ENCODE data around the gene FILIP1. TPM values are rescaled to one million over a fixed set of nuclear protein-coding genes. Genes with fewer than 3 reads are reported as not detected.

Gene FILIP1
- total and polyA plus RNA-seq, 10 of the 15 experiments (the other 5 are each of a cell fraction or from before 2014, with no cell fraction given), result 0.23 to 2.0 (median 0.44) TPM

GRCh38 chr6:75382634-75382900 lies 111.0 kb downstream of the FILIP1 start:
- no peak overlapping the region for H3K4me3 ChIP-seq
- intact Hi-C loops (cut with micrococcal nuclease; ENCODE audit: unreplicated experiment) (no loop called here), in situ Hi-C loops (cut with MboI) (no loop called here)
- no peaks in the 10 kb centered on the region for H4K20me1 ChIP-seq (ENCODE audit: control insufficient read depth, insufficient read depth)
- POLR2A ChIA-PET, result no interaction called here
- no peaks in the 10 kb centered on the region for H3K27me3 ChIP-seq (replicated peaks in 1 of 2; ENCODE audit: control insufficient read depth in 2 of 2, insufficient read depth in 2 of 2, low read length in 1 of 2)
- SMC1A ChIA-PET (ENCODE audit: uncharacterized antibody, unreplicated experiment), result interaction anchor here (0.9 to 2.3 kb wide), 9 partner anchors 14 to 141 kb away, joined by 3 to 8 read pairs (median 4); no protein-coding TSS in a partner anchor
- no peak overlapping the region for H3K4me2 ChIP-seq (ENCODE audit: control insufficient read depth, insufficient read depth)
- CTCF ChIA-PET, result interaction anchor here (0.7 to 1.5 kb wide), 7 partner anchors 10 to 144 kb away, joined by 3 to 5 read pairs (median 4); no protein-coding TSS in a partner anchor
- BruUV-seq (replicated peaks), result no TSS peak
- no peak overlapping the region for H2AFZ ChIP-seq (ENCODE audit: control insufficient read depth, low read depth, low read length)
- no peaks in the 10 kb centered on the region for H3K36me3 ChIP-seq (ENCODE audit: control insufficient read depth in 2 of 2, insufficient read depth in 2 of 2, low read length in 1 of 2)
- no peak for DNase-seq (ENCODE audit: low read depth, low spot score)
- FAIRE-seq, result no peak
- 0% methylated on average over 2 of the region's 2 CpGs for WGBS (ENCODE audit: insufficient coverage, insufficient replicate concordance, low lambda C conversion rate, missing lambda C conversion rate)
- no peaks in the 10 kb centered on the region for H3K79me2 ChIP-seq (ENCODE audit: control insufficient read depth, insufficient read depth, low read length)
- H3K9me3 ChIP-seq (replicated peaks; ENCODE audit: control insufficient read depth, insufficient read depth, low read length), result no peaks in the 10 kb centered on the region
- ATAC-seq, result peak; percentile 35; the same call in 2 of the 3 replicates
- TF ChIP-seq NKRF (conservative IDR thresholded peaks at IDR 0.05), result no peak
- no peak for TF ChIP-seq RCOR1 (conservative IDR thresholded peaks at IDR 0.05; ENCODE audit: low read depth, low read length)
- no peak for TF ChIP-seq ZNF622 (IDR thresholded peaks at IDR 0.05)
- no peak overlapping the region for H3K9ac ChIP-seq (ENCODE audit: control insufficient read depth, insufficient read depth, low read length)
- H3K27ac ChIP-seq (ENCODE audit: control insufficient read depth, insufficient read depth), result no peak overlapping the region
- RAD21 ChIA-PET (ENCODE audit: unreplicated experiment), result interaction anchor here (1.0 to 1.3 kb wide), 3 partner anchors 14 to 114 kb away, joined by 3 to 4 read pairs (median 3); no protein-coding TSS in a partner anchor
- H3K4me1 ChIP-seq (ENCODE audit: control insufficient read depth, insufficient read depth, low read length), result no peaks in the 10 kb centered on the region

- Histone ChIP-seq H3K27me3 (replicated peaks in 1 of 2; ENCODE audit: control insufficient read depth in 2 of 2, insufficient read depth in 2 of 2, low read length in 1 of 2) (no peaks in the 10 kb centered on the region), H4K20me1 (ENCODE audit: control insufficient read depth, insufficient read depth) (no peaks in the 10 kb centered on the region), H3K9ac (ENCODE audit: control insufficient read depth, insufficient read depth, low read length) (no peak overlapping the region), H3K36me3 (ENCODE audit: control insufficient read depth in 2 of 2, insufficient read depth in 2 of 2, low read length in 1 of 2) (no peaks in the 10 kb centered on the region), H3K4me3 (no peak overlapping the region), H3K4me1 (ENCODE audit: control insufficient read depth, insufficient read depth, low read length) (no peaks in the 10 kb centered on the region), H2AFZ (ENCODE audit: control insufficient read depth, low read depth, low read length) (no peak overlapping the region), H3K9me3 (replicated peaks; ENCODE audit: control insufficient read depth, insufficient read depth, low read length) (no peaks in the 10 kb centered on the region), H3K27ac (ENCODE audit: control insufficient read depth, insufficient read depth) (no peak overlapping the region), H3K79me2 (ENCODE audit: control insufficient read depth, insufficient read depth, low read length) (no peaks in the 10 kb centered on the region), H3K4me2 (ENCODE audit: control insufficient read depth, insufficient read depth) (no peak overlapping the region)
- FAIRE-seq, result no peak
- intact Hi-C loops (cut with micrococcal nuclease; ENCODE audit: unreplicated experiment) (no loop called here), in situ Hi-C loops (cut with MboI) (no loop called here)
- RAD21 ChIA-PET (ENCODE audit: unreplicated experiment), result interaction anchor here (1.0 to 1.3 kb wide), 3 partner anchors 13 to 114 kb away, joined by 3 to 4 read pairs (median 3); no protein-coding TSS in a partner anchor
- SMC1A ChIA-PET (ENCODE audit: uncharacterized antibody, unreplicated experiment), result interaction anchor here (0.6 to 2.3 kb wide), 14 partner anchors 13 to 142 kb away, joined by 3 to 8 read pairs (median 4); no protein-coding TSS in a partner anchor
- ATAC-seq, result peak; percentile 37
- peak; percentile 64 for TF ChIP-seq ATF7 (IDR thresholded peaks at IDR 0.05; ENCODE audit: low read depth)
- no peak for TF ChIP-seq E4F1 (IDR thresholded peaks at IDR 0.05; ENCODE audit: borderline replicate concordance, partially characterized antibody)
- DNase-seq (ENCODE audit: low read depth, low spot score), result no peak
- POLR2A ChIA-PET, result interaction anchor here (0.6 kb wide), 1 partner anchor 34 kb away, joined by 5 read pairs; no protein-coding TSS in a partner anchor
- CTCF ChIA-PET, result interaction anchor here (0.7 to 1.5 kb wide), 7 partner anchors 10 to 145 kb away, joined by 3 to 5 read pairs (median 4); no protein-coding TSS in a partner anchor
- 0% methylated on average over 2 of the region's 2 CpGs for WGBS (ENCODE audit: insufficient coverage, insufficient replicate concordance, low lambda C conversion rate, missing lambda C conversion rate)
- no TSS peak for BruUV-seq (replicated peaks)
Observed at GRCh38 chr6:75381877-75382633, 111.5 kb downstream of the FILIP1 start.

Measured in GM12878 (cell line).